Tibial nerve (tissue), 4 donors: ENCODE results near the gene FYB1. TPM values are rescaled to one million over a fixed set of nuclear protein-coding genes. Genes with fewer than 3 reads are reported as not detected.

Source experiments
- DNase-seq, 2 donors: peaks; one replicate each; pipeline ENCODE4 v3.0.0-alpha.2; 2019; ENCODE audit warnings: low spot score in 2 of 2
- H3K27ac ChIP-seq, 4 donors: fragments of 200-600 bp; sonication (generic) in 3 of 4; one replicate each; pipeline ENCODE4 v1.5.1; 2017 to 2019; ENCODE audit warnings: mild to moderate bottlenecking in 1 of 4
- H3K27me3 ChIP-seq, 2 donors: fragments of 200-600 bp; sonication (generic) in 1 of 2; one replicate each; pipeline versions ENCODE4 v1.5.1 to v1.6.0; 2017 to 2019
- H3K36me3 ChIP-seq, 3 donors: fragments of 200-600 bp; sonication (generic); one replicate each; pipeline ENCODE4 v1.5.1; 2018 to 2019
- H3K4me1 ChIP-seq, 4 donors: fragments of 200-600 bp; sonication (generic) in 3 of 4; one replicate each; pipeline ENCODE4 v1.5.1; 2017 to 2019
- H3K4me3 ChIP-seq, 4 donors: fragments of 200-600 bp; sonication (generic) in 3 of 4; one replicate each; pipeline ENCODE4 v1.5.1; 2017 to 2019; ENCODE audit warnings: mild to moderate bottlenecking in 1 of 4, moderate library complexity in 1 of 4
- H3K9me3 ChIP-seq, 4 donors: fragments of 200-600 bp; sonication (generic) in 3 of 4; one replicate each; pipeline ENCODE4 v1.5.1; 2017 to 2019
- CTCF ChIP-seq, 5 experiments: fragments of 200-600 bp in 3 of 5; fragments of 450-650 bp in 2 of 5; sonication (generic) in 3 of 5; IDR thresholded peaks; one replicate each; pipeline ENCODE4 v1.5.1; 2016 to 2019; ENCODE audit warnings: antibody characterized with exemption in 5 of 5, mild to moderate bottlenecking in 3 of 5, moderate library complexity in 2 of 5
- EP300 ChIP-seq, 2 donors: sonication (generic); formaldehyde crosslinking; IDR thresholded peaks; one replicate each; pipeline ENCODE4 v1.6.1; 2017; ENCODE audit warnings: antibody characterized with exemption in 2 of 2, mild to moderate bottlenecking in 1 of 2
- POLR2A ChIP-seq, 2 donors: fragments of 450-650 bp; IDR thresholded peaks; one replicate each; pipeline ENCODE4 v1.6.1; 2017; ENCODE audit warnings: antibody characterized with exemption in 2 of 2, mild to moderate bottlenecking in 2 of 2, moderate library complexity in 2 of 2
- WGBS, 2 donors: methylation state at CpG; one replicate each; pipeline ENCODE4 v1.1.5; 2018; 5-methylcytosine and 5-hydroxymethylcytosine counted together
- total RNA-seq, 4 donors: library from RNA; depleted of rRNA; stranded (reverse); fragments of >200 nt; gene quantifications; one replicate each; pipeline ENCODE4 v1.1.0, GENCODE V29; 2016

Gene FYB1
- total RNA-seq, 4 donors from 2014 or later, result 6.7 to 25.1 (median 16.3) TPM

- 80 to 83% methylated on average over 6 of the region's 6 CpGs for WGBS, 2 donors
- Histone ChIP-seq H3K27ac (peak overlapping the region in 1 of 4 donors; percentile 5), H3K27me3 (no peaks in the 10 kb centered on the region), H3K36me3 (no peaks in the 10 kb centered on the region), H3K4me3 (no peak overlapping the region), H3K4me1 (peaks cover 0 to 25% (median 5%) of the 10 kb centered on the region in 4 donors), H3K9me3 (no peaks in the 10 kb centered on the region)
- TF ChIP-seq CTCF (IDR thresholded peaks at IDR 0.05), result no peak
- no peak for DNase-seq
Measured at GRCh38 chr5:39193553-39194465, 25.6 kb downstream of the FYB1 start.

DNA sequence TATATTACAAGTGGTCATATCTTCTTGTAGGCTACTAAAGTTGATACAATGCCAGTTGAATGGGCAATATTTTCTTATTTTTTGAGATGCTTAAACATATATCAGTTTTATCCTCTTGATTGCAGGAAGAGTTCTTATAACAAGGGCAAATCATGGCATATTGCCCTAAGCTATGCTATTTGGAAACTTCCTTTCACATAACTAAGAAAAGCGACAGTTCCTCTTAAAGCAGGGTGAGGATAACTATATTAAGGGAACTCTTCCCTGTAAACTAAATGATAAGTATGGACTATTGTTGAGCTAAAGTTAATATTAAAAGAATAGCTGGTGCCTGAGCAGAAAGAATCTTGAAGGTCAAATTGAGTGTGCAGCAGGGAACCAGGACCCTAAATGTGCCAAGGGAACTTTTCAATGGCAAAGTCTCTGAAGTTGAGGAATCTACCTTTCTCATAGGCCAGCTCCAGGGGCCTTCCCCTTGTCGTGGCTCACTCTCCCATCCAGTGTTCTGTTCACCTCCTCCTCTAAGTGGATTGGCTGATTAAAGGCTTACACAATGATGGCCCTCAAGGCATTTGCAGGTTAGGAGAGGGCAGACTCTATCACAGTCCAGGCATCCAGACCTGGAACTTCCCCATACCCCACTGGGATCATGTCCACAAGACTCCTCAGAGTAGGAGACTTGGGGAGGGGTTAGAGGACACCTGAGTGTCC, 26.8 kb downstream of the FYB1 start:
- no peak for DNase-seq

GRCh38 chr5:39191216-39191615, 28.1 kb downstream of the FYB1 start:
- no peak for TF ChIP-seq CTCF (IDR thresholded peaks at IDR 0.05)
- no peak for TF ChIP-seq EP300 (IDR thresholded peaks at IDR 0.05)
- no peak for TF ChIP-seq POLR2A (IDR thresholded peaks at IDR 0.05)
- no peak overlapping the region for H3K4me3 ChIP-seq
- peaks cover 0 to 25% (median 5%) of the 10 kb centered on the region in 4 donors for H3K4me1 ChIP-seq
- WGBS, 2 donors, result 16 to 21% methylated on average over 6 of the region's 6 CpGs
- no peaks in the 10 kb centered on the region for H3K9me3 ChIP-seq
- H3K27ac ChIP-seq, result no peak overlapping the region
- H3K27me3 ChIP-seq, result no peaks in the 10 kb centered on the region
- no peaks in the 10 kb centered on the region for H3K36me3 ChIP-seq
- no peak for DNase-seq

More for the DNA sequence above, 26.8 kb downstream of the FYB1 start:
- H3K27ac ChIP-seq, result no peak overlapping the region
- 58 to 71% methylated on average over 2 of the region's 2 CpGs for WGBS, 2 donors
- no peaks in the 10 kb centered on the region for H3K9me3 ChIP-seq
- H3K4me3 ChIP-seq, result no peak overlapping the region
- peaks cover 0 to 25% (median 5%) of the 10 kb centered on the region in 4 donors for H3K4me1 ChIP-seq
- no peaks in the 10 kb centered on the region for H3K27me3 ChIP-seq
- H3K36me3 ChIP-seq, result no peaks in the 10 kb centered on the region
- TF ChIP-seq EP300 (IDR thresholded peaks at IDR 0.05), result no peak
- no peak for TF ChIP-seq POLR2A (IDR thresholded peaks at IDR 0.05)
- TF ChIP-seq CTCF (IDR thresholded peaks at IDR 0.05), result no peak

DNA sequence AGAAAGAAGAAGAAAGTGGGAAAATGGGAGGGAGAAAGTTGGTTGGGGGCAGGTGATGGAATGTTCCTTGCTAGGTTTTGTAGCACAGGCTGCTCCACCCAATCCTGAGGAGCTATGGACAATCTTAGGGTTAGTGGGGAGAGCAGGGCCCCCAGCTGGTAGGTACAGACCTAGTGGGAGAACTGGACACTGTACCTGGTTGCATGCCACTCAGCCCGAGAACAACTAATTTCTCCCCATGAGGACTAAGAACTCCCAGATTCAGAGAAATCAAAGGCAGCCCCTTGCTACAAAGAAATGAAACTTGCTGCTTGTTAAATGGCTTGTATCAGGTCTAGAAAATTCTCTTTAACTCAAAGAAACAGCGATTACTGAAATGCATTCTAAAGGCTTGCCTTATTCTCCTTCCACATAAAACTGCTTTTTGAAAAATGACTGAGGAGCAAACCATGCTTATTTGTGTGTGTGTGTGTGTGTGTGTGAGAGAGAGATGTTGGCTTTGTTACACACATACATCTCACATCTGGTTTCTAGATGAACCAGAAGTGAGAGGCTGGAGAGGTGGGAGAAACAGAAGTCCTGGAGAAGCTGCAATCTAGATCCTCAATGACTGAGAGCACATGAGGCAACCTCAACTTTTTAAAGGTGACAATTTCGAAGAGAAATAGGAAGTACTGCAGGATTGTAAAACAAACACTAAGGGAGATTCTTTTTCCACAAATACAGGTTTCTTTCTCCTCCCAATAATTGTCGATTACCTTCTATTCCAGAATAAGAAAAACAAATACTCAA, 28.9 kb downstream of the FYB1 start:
- H3K4me1 ChIP-seq, result peaks cover 0 to 25% (median 5%) of the 10 kb centered on the region in 4 donors
- no peak for DNase-seq
- peak overlapping the region in 1 of 4 donors; percentile 14 for H3K27ac ChIP-seq
- H3K9me3 ChIP-seq, result no peaks in the 10 kb centered on the region
- H3K4me3 ChIP-seq, result no peak overlapping the region
- no peaks in the 10 kb centered on the region for H3K27me3 ChIP-seq
- no peaks in the 10 kb centered on the region for H3K36me3 ChIP-seq
- 65 to 71% methylated on average over 4 of the region's 4 CpGs for WGBS, 2 donors
- TF ChIP-seq CTCF (IDR thresholded peaks at IDR 0.05) (no peak), POLR2A (IDR thresholded peaks at IDR 0.05) (no peak), EP300 (IDR thresholded peaks at IDR 0.05) (no peak)
